ENCODE data around the gene ZNF462. TPM values are rescaled to one million over a fixed set of nuclear protein-coding genes. Genes with fewer than 3 reads are reported as not detected.

Gene ZNF462
- total and polyA plus RNA-seq, 2 of the 4 experiments (the other 2 are of a cell fraction), result 6.1 to 18.8 TPM

GRCh38 chr9:106828070-106828469, 34.9 kb upstream of the ZNF462 start:
- dilution Hi-C loops (cut with HindIII; ENCODE audit: low sequenced_read_pairs, unreplicated experiment) (no loop called here), in situ Hi-C loops (cut with MboI; ENCODE audit: low sequenced_read_pairs) (no loop called here), intact Hi-C loops (cut with micrococcal nuclease) (no loop called here)
- no peaks in the 10 kb centered on the region for H3K9me3 ChIP-seq (ENCODE audit: control insufficient read depth, insufficient read depth, low read length)
- no peak overlapping the region for H4K91ac ChIP-seq (ENCODE audit: insufficient read depth, low read depth, low read length)
- H2AFZ ChIP-seq (replicated peaks; ENCODE audit: low read length, poor library complexity), result no peak overlapping the region
- DNase-seq (no peak), ATAC-seq (ENCODE audit: low read depth) (no peak)
- no peaks in the 10 kb centered on the region for H3K36me3 ChIP-seq (ENCODE audit: control insufficient read depth, insufficient read depth, low read length)
- no peak overlapping the region for H3K23ac ChIP-seq (ENCODE audit: low read depth, low read length)
- no peak overlapping the region for H2BK120ac ChIP-seq (ENCODE audit: low read depth, low read length)
- no peak overlapping the region for H3K9ac ChIP-seq (ENCODE audit: low read depth, low read length)
- H4K8ac ChIP-seq (ENCODE audit: low read depth in 2 of 2, low read length in 2 of 2), result no peak overlapping the region
- H2AK5ac ChIP-seq (ENCODE audit: low read depth, low read length), result no peak overlapping the region
- no peaks in the 10 kb centered on the region for H3K9me1 ChIP-seq (ENCODE audit: insufficient read depth, low read length)
- no peak overlapping the region for H2BK20ac ChIP-seq (ENCODE audit: low read depth, low read length)
- H4K5ac ChIP-seq (ENCODE audit: low read depth, low read length), result no peak overlapping the region
- H3K27me3 ChIP-seq (ENCODE audit: control insufficient read depth, insufficient read depth, low read length), result no peaks in the 10 kb centered on the region; the same call in 1 of the 2 replicates
- no peaks in the 10 kb centered on the region for H3K79me1 ChIP-seq (ENCODE audit: low read depth in 1 of 2, low read length in 2 of 2)
- H2BK5ac ChIP-seq (ENCODE audit: low read depth, low read length, poor library complexity, severe bottlenecking), result no peak overlapping the region
- H3K4me3 ChIP-seq (ENCODE audit: insufficient read depth, low read depth, low read length), result no peak overlapping the region
- no peak overlapping the region for H3K18ac ChIP-seq (ENCODE audit: low read depth, low read length)
- no peak overlapping the region for H3K27ac ChIP-seq (ENCODE audit: insufficient read depth, low read length)
- no peaks in the 10 kb centered on the region for H4K20me1 ChIP-seq (ENCODE audit: insufficient read depth, low read length)
- H3K4me2 ChIP-seq (ENCODE audit: low read depth, low read length), result no peak overlapping the region
- H2BK15ac ChIP-seq (ENCODE audit: low read depth, low read length), result no peak overlapping the region
- H3K14ac ChIP-seq (replicated peaks; ENCODE audit: low read depth, low read length), result no peak overlapping the region
- H3K56ac ChIP-seq (ENCODE audit: extremely low read depth, insufficient read depth, low read length), result no peak overlapping the region
- no TSS peak for BruUV-seq (replicated peaks)
- WGBS, 2 experiments (ENCODE audit: extremely low coverage in 2 of 2, insufficient read length in 1 of 2), result no CpG with 5 or more reads among the region's 3 CpGs
- no peaks in the 10 kb centered on the region for H3K4me1 ChIP-seq (ENCODE audit: control insufficient read depth, insufficient read depth, low read length)
- H2AK9ac ChIP-seq (replicated peaks; ENCODE audit: low read depth, low read length, poor library complexity), result no peak overlapping the region
- TF ChIP-seq CHD1 (IDR thresholded peaks at IDR 0.05; ENCODE audit: low read depth, low read length) (no peak), MAZ (IDR thresholded peaks at IDR 0.05; ENCODE audit: borderline replicate concordance, low read depth, low read length) (no peak), POLR2A (IDR thresholded peaks at IDR 0.05; ENCODE audit: low read depth, low read length) (no peak)
- no peak overlapping the region for H3K4ac ChIP-seq (ENCODE audit: low read depth, low read length)
- ChIA-PET CTCF (no interaction called here), POLR2A (ENCODE audit: unreplicated experiment) (no interaction called here)
